GM23338 (cell line): Measurements from ENCODE around the gene DLG2. TPM values are rescaled to one million over a fixed set of nuclear protein-coding genes. Genes with fewer than 3 reads are reported as not detected.

Source experiments
- ATAC-seq: fragments of 200-7000 bp; cut with Tn5 transposase; 3 replicates; pipeline ENCODE4 v1.9.1; 2020
- DNase-seq: peaks from one replicate; pipeline ENCODE4 v3.0.0-alpha.2; 2015; ENCODE audit warnings: low spot score
- H2AFZ ChIP-seq: fragments of 200-600 bp; sonication (generic); 2 replicates; pipeline ENCODE4 v1.8.0; 2016; ENCODE audit warnings: antibody characterized with exemption, mild to moderate bottlenecking, moderate library complexity
- H3F3A ChIP-seq: fragments of 200-600 bp; sonication (generic); replicated peaks from 2 replicates; pipeline ENCODE4 v1.8.0; 2017; ENCODE audit warnings: antibody characterized with exemption, mixed run types, low read depth
- H3K27ac ChIP-seq: fragments of 200-600 bp; sonication (generic); 2 replicates; pipeline ENCODE4 v1.6.1; 2016; ENCODE audit warnings: low read depth
- H3K27me3 ChIP-seq: fragments of 200-600 bp; sonication (generic); 2 replicates; pipeline ENCODE4 v1.8.0; 2016; ENCODE audit warnings: mild to moderate bottlenecking, mixed run types, moderate library complexity; ENCODE audit not compliant: insufficient read depth
- H3K36me3 ChIP-seq: fragments of 200-600 bp; sonication (generic); 2 replicates; pipeline ENCODE4 v1.8.0; 2016; ENCODE audit warnings: mild to moderate bottlenecking; ENCODE audit not compliant: insufficient read depth
- H3K4me1 ChIP-seq: fragments of 200-600 bp; sonication (generic); 2 replicates; pipeline ENCODE4 v1.8.0; 2016; ENCODE audit warnings: mild to moderate bottlenecking, moderate library complexity; ENCODE audit not compliant: insufficient read depth
- H3K4me2 ChIP-seq: fragments of 200-600 bp; sonication (generic); 2 replicates; pipeline ENCODE4 v1.7.1; 2017; ENCODE audit warnings: mixed run types
- H3K4me3 ChIP-seq: fragments of 200-600 bp; sonication (generic); 2 replicates; pipeline ENCODE4 v1.6.1; 2016; ENCODE audit warnings: mixed run types
- H3K79me2 ChIP-seq: fragments of 200-600 bp; sonication (generic); replicated peaks from 2 replicates; pipeline ENCODE4 v1.8.0; 2017; ENCODE audit warnings: mild to moderate bottlenecking; ENCODE audit not compliant: insufficient read depth
- H3K9me2 ChIP-seq: fragments of 200-600 bp; sonication (generic); 2 replicates; pipeline ENCODE4 v1.8.0; 2017; ENCODE audit not compliant: insufficient read depth
- H4K20me1 ChIP-seq: fragments of 200-600 bp; sonication (generic); replicated peaks from 2 replicates; pipeline ENCODE4 v1.8.0; 2017; ENCODE audit warnings: mild to moderate bottlenecking; ENCODE audit not compliant: insufficient read depth
- H3K27ac Mint-ChIP-seq: 2 replicates; pipeline ENCODE4 v1.8.0; 2020; ENCODE audit warnings: inconsistent platforms, mild to moderate bottlenecking, moderate library complexity, mixed read lengths
- H3K27me3 Mint-ChIP-seq: 3 replicates; pipeline ENCODE4 v1.8.0; 2022; ENCODE audit warnings: low read depth, mild to moderate bottlenecking, moderate library complexity, mixed read lengths, inconsistent platforms; ENCODE audit not compliant: insufficient read depth, poor library complexity
- H3K36me3 Mint-ChIP-seq: 3 replicates; pipeline ENCODE4 v1.8.0; 2021; ENCODE audit warnings: low read depth, mild to moderate bottlenecking, inconsistent platforms, moderate library complexity, mixed read lengths
- H3K4me1 Mint-ChIP-seq: 3 replicates; pipeline ENCODE4 v1.8.0; 2020; ENCODE audit warnings: mild to moderate bottlenecking, inconsistent platforms, mixed read lengths
- H3K4me3 Mint-ChIP-seq: 3 replicates; pipeline ENCODE4 v1.8.0; 2021; ENCODE audit warnings: moderate library complexity, mild to moderate bottlenecking, inconsistent platforms, mixed read lengths
- H3K9me3 Mint-ChIP-seq: 3 replicates; pipeline ENCODE4 v1.8.0; 2020; ENCODE audit warnings: moderate library complexity, mild to moderate bottlenecking, inconsistent platforms, mixed read lengths
- CREB1 ChIP-seq: fragments of 250-450 bp; sonication (Bioruptor Pico); IDR thresholded peaks from 2 replicates; pipeline ENCODE4 v1.5.0; 2020; ENCODE audit warnings: low read depth, mild to moderate bottlenecking, moderate library complexity
- EZH2 ChIP-seq: fragments of 200-600 bp; sonication (generic); IDR thresholded peaks from one replicate; pipeline ENCODE4 v1.8.0; 2017; ENCODE audit warnings: antibody characterized with exemption, mild to moderate bottlenecking, low read depth; ENCODE audit not compliant: unreplicated experiment
- EZH2phosphoT487 ChIP-seq: fragments of 200-600 bp; sonication (generic); IDR thresholded peaks from one replicate; pipeline ENCODE4 v1.8.1; 2018; ENCODE audit warnings: antibody characterized with exemption; ENCODE audit not compliant: unreplicated experiment
- JUNB ChIP-seq: IDR thresholded peaks from one replicate; pipeline ENCODE4 v1.6.1; 2016; ENCODE audit warnings: antibody characterized with exemption; ENCODE audit not compliant: unreplicated experiment
- NANOG ChIP-seq: IDR thresholded peaks from 2 replicates; pipeline ENCODE4 v1.6.1; 2016; ENCODE audit warnings: antibody characterized with exemption, borderline replicate concordance
- POLR2AphosphoS5 ChIP-seq: IDR thresholded peaks from 2 replicates; pipeline ENCODE4 v1.6.1; 2016; ENCODE audit warnings: antibody characterized with exemption, low read depth
- STAT1 ChIP-seq: IDR thresholded peaks from one replicate; pipeline ENCODE4 v1.6.1; 2016; ENCODE audit warnings: antibody characterized with exemption; ENCODE audit not compliant: unreplicated experiment
- ZNF114 ChIP-seq: fragments of 250-450 bp; sonication (Bioruptor Pico); IDR thresholded peaks from 2 replicates; pipeline ENCODE4 v1.5.0; 2020; ENCODE audit warnings: mild to moderate bottlenecking, moderate library complexity
- ZNF331 ChIP-seq: fragments of 250-450 bp; sonication (Bioruptor Pico); IDR thresholded peaks from 2 replicates; pipeline ENCODE4 v1.5.0; 2020; ENCODE audit warnings: low read depth, mild to moderate bottlenecking, moderate library complexity
- polyA plus RNA-seq: library from polyadenylated mRNA; unstranded; fragments of >200 nt; fragmentation: Nextera tagmentation; extraction: Ambion mirVana; gene quantifications from 2 replicates; pipeline ENCODE4 v1.2.1, GENCODE V29; 2016
- total RNA-seq: library from RNA; depleted of rRNA; stranded (reverse); fragments of >200 nt; shearing (Covaris generic); gene quantifications from 2 replicates; pipeline ENCODE4 v1.2.3, GENCODE V29; 2014
- TF ChIP-seq, protein P1 (sequence below): IDR thresholded peaks from one replicate; pipeline ENCODE4 v1.6.1; 2018; ENCODE audit warnings: antibody characterized with exemption; ENCODE audit not compliant: unreplicated experiment
- TF ChIP-seq, protein P2 (sequence below): fragments of 250-450 bp; sonication (Bioruptor Pico); IDR thresholded peaks from 2 replicates; pipeline ENCODE4 v1.5.0; 2020; ENCODE audit warnings: mild to moderate bottlenecking, moderate library complexity
- TF ChIP-seq, protein P3 (sequence below): IDR thresholded peaks from 2 replicates; pipeline ENCODE4 v1.6.1; 2016; ENCODE audit warnings: antibody characterized with exemption
- TF ChIP-seq, protein P4 (sequence below), 2 experiments: fragments of 200-600 bp in 1 of 2; sonication (generic) in 1 of 2; conservative IDR thresholded peaks; 2 replicates each; pipeline versions ENCODE4 v1.5.1 to v1.6.1; 2016 to 2017; ENCODE audit warnings: antibody characterized with exemption in 2 of 2, low read depth in 2 of 2, mild to moderate bottlenecking in 2 of 2, moderate library complexity in 1 of 2

DLG2 gene
- total and polyA plus RNA-seq, 2 experiments from 2014 or later, result 19.8 to 21.5 TPM

DNA sequence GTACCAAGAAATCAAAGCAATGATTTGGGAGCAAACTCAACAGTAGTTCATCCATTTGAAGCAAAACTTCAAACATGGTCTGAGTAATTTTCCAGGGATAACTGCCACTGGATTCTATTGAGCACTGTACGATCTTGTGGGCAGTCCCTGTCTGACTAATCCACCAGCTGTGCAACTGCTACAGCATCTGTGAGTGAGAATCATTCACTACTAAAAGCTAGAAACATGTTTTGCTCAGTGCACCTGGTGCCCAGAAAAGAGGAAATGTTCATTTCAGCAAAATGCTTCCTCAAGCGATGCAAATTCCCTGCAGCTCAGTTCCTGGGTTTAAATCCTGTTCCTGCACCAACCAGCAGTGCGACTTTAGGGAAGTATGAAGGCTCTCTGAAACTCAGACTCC lies 1077.9 kb downstream of the DLG2 start:
- no peak overlapping the region for H3K27ac Mint-ChIP-seq
- H4K20me1 ChIP-seq, result no peaks in the 10 kb centered on the region
- no peak overlapping the region for H3K27ac ChIP-seq
- no peaks in the 10 kb centered on the region for H3F3A ChIP-seq
- no peak for DNase-seq
- no peak overlapping the region for H3K4me3 ChIP-seq
- no peak overlapping the region for H3K4me3 Mint-ChIP-seq
- no peak overlapping the region; the same call in 1 of the 2 replicates for H2AFZ ChIP-seq
- peaks cover 16% of the 10 kb centered on the region; the same call in 1 of the 2 replicates for H3K4me1 ChIP-seq
- no peaks in the 10 kb centered on the region for H3K36me3 ChIP-seq
- no peak for ATAC-seq
- no peaks in the 10 kb centered on the region for H3K27me3 Mint-ChIP-seq
- peaks cover 16% of the 10 kb centered on the region for H3K9me2 ChIP-seq
- TF ChIP-seq, protein P1, sequence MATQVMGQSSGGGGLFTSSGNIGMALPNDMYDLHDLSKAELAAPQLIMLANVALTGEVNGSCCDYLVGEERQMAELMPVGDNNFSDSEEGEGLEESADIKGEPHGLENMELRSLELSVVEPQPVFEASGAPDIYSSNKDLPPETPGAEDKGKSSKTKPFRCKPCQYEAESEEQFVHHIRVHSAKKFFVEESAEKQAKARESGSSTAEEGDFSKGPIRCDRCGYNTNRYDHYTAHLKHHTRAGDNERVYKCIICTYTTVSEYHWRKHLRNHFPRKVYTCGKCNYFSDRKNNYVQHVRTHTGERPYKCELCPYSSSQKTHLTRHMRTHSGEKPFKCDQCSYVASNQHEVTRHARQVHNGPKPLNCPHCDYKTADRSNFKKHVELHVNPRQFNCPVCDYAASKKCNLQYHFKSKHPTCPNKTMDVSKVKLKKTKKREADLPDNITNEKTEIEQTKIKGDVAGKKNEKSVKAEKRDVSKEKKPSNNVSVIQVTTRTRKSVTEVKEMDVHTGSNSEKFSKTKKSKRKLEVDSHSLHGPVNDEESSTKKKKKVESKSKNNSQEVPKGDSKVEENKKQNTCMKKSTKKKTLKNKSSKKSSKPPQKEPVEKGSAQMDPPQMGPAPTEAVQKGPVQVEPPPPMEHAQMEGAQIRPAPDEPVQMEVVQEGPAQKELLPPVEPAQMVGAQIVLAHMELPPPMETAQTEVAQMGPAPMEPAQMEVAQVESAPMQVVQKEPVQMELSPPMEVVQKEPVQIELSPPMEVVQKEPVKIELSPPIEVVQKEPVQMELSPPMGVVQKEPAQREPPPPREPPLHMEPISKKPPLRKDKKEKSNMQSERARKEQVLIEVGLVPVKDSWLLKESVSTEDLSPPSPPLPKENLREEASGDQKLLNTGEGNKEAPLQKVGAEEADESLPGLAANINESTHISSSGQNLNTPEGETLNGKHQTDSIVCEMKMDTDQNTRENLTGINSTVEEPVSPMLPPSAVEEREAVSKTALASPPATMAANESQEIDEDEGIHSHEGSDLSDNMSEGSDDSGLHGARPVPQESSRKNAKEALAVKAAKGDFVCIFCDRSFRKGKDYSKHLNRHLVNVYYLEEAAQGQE, result no peak
- TF ChIP-seq ZNF331 (CRISPR knock-in tag), result no peak
- TF ChIP-seq, protein P2, sequence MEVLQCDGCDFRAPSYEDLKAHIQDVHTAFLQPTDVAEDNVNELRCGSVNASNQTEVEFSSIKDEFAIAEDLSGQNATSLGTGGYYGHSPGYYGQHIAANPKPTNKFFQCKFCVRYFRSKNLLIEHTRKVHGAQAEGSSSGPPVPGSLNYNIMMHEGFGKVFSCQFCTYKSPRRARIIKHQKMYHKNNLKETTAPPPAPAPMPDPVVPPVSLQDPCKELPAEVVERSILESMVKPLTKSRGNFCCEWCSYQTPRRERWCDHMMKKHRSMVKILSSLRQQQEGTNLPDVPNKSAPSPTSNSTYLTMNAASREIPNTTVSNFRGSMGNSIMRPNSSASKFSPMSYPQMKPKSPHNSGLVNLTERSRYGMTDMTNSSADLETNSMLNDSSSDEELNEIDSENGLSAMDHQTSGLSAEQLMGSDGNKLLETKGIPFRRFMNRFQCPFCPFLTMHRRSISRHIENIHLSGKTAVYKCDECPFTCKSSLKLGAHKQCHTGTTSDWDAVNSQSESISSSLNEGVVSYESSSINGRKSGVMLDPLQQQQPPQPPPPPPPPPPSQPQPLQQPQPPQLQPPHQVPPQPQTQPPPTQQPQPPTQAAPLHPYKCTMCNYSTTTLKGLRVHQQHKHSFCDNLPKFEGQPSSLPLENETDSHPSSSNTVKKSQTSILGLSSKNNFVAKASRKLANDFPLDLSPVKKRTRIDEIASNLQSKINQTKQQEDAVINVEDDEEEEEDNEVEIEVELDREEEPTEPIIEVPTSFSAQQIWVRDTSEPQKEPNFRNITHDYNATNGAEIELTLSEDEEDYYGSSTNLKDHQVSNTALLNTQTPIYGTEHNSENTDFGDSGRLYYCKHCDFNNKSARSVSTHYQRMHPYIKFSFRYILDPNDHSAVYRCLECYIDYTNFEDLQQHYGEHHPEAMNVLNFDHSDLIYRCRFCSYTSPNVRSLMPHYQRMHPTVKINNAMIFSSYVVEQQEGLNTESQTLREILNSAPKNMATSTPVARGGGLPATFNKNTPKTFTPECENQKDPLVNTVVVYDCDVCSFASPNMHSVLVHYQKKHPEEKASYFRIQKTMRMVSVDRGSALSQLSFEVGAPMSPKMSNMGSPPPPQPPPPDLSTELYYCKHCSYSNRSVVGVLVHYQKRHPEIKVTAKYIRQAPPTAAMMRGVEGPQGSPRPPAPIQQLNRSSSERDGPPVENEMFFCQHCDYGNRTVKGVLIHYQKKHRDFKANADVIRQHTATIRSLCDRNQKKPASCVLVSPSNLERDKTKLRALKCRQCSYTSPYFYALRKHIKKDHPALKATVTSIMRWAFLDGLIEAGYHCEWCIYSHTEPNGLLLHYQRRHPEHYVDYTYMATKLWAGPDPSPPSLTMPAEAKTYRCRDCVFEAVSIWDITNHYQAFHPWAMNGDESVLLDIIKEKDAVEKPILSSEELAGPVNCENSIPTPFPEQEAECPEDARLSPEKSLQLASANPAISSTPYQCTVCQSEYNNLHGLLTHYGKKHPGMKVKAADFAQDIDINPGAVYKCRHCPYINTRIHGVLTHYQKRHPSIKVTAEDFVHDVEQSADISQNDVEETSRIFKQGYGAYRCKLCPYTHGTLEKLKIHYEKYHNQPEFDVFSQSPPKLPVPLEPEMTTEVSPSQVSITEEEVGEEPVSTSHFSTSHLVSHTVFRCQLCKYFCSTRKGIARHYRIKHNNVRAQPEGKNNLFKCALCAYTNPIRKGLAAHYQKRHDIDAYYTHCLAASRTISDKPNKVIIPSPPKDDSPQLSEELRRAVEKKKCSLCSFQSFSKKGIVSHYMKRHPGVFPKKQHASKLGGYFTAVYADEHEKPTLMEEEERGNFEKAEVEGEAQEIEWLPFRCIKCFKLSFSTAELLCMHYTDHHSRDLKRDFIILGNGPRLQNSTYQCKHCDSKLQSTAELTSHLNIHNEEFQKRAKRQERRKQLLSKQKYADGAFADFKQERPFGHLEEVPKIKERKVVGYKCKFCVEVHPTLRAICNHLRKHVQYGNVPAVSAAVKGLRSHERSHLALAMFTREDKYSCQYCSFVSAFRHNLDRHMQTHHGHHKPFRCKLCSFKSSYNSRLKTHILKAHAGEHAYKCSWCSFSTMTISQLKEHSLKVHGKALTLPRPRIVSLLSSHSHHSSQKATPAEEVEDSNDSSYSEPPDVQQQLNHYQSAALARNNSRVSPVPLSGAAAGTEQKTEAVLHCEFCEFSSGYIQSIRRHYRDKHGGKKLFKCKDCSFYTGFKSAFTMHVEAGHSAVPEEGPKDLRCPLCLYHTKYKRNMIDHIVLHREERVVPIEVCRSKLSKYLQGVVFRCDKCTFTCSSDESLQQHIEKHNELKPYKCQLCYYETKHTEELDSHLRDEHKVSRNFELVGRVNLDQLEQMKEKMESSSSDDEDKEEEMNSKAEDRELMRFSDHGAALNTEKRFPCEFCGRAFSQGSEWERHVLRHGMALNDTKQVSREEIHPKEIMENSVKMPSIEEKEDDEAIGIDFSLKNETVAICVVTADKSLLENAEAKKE (CRISPR knock-in tag), result no peak
- TF ChIP-seq, protein P3, sequence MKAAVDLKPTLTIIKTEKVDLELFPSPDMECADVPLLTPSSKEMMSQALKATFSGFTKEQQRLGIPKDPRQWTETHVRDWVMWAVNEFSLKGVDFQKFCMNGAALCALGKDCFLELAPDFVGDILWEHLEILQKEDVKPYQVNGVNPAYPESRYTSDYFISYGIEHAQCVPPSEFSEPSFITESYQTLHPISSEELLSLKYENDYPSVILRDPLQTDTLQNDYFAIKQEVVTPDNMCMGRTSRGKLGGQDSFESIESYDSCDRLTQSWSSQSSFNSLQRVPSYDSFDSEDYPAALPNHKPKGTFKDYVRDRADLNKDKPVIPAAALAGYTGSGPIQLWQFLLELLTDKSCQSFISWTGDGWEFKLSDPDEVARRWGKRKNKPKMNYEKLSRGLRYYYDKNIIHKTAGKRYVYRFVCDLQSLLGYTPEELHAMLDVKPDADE, result no peak
- TF ChIP-seq JUNB, result no peak
- TF ChIP-seq, protein P4, sequence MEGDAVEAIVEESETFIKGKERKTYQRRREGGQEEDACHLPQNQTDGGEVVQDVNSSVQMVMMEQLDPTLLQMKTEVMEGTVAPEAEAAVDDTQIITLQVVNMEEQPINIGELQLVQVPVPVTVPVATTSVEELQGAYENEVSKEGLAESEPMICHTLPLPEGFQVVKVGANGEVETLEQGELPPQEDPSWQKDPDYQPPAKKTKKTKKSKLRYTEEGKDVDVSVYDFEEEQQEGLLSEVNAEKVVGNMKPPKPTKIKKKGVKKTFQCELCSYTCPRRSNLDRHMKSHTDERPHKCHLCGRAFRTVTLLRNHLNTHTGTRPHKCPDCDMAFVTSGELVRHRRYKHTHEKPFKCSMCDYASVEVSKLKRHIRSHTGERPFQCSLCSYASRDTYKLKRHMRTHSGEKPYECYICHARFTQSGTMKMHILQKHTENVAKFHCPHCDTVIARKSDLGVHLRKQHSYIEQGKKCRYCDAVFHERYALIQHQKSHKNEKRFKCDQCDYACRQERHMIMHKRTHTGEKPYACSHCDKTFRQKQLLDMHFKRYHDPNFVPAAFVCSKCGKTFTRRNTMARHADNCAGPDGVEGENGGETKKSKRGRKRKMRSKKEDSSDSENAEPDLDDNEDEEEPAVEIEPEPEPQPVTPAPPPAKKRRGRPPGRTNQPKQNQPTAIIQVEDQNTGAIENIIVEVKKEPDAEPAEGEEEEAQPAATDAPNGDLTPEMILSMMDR (conservative IDR thresholded peaks at IDR 0.05; ENCODE audit: low read depth in 2 of 2), result no peak
- no peak for TF ChIP-seq ZNF114
- no peak for TF ChIP-seq CREB1 (CRISPR knock-in tag)
- TF ChIP-seq EZH2phosphoT487, result no peak
- no peak for TF ChIP-seq EZH2
- no peak for TF ChIP-seq STAT1
- no peak for TF ChIP-seq NANOG
- TF ChIP-seq POLR2AphosphoS5, result no peak
- peaks cover 21% of the 10 kb centered on the region for H3K4me1 Mint-ChIP-seq
- H3K4me2 ChIP-seq, result no peak overlapping the region
- H3K36me3 Mint-ChIP-seq, result no peaks in the 10 kb centered on the region
- H3K27me3 ChIP-seq, result no peaks in the 10 kb centered on the region
- no peaks in the 10 kb centered on the region for H3K9me3 Mint-ChIP-seq
- H3K79me2 ChIP-seq, result no peaks in the 10 kb centered on the region
